K562 (cell line): ENCODE measurements around the gene AGAP1. TPM values are rescaled to one million over a fixed set of nuclear protein-coding genes. Genes with fewer than 3 reads are reported as not detected.

ENCODE experiments used
- ATAC-seq: fragments of 200-7000 bp; cut with Tn5 transposase; 3 replicates; pipeline ENCODE4 v1.9.1; 2020; ENCODE audit warnings: moderate library complexity
- BruUV-seq: library from RNA; stranded (reverse); fragments of 400-500 nt; replicated peaks from 2 replicates; lab custom pipeline; 2021; lab: Mats Ljungman, UMichigan
- CTCF ChIA-PET: fragments of 300-600 bp; formaldehyde crosslinking; extraction: SDS; loops from one replicate; lab custom pipeline; 2021; ENCODE audit warnings: low intra/inter-chr PET ratio; lab: Yijun Ruan, JAX
- POLR2A ChIA-PET: fragments of 300-600, 350-650 bp; sonication (Branson Sonifier 250); formaldehyde crosslinking; extraction: SDS; loops from one replicate; lab custom pipeline; 2021; ENCODE audit warnings: antibody characterized with exemption, inconsistent platforms; lab: Yijun Ruan, JAX
- DNase-seq, 4 experiments: peaks; one replicate each; pipeline versions ENCODE4 v3.0.0 to v3.0.0-alpha.2; 2011 to 2018; ENCODE audit warnings: low spot score in 3 of 4, mixed read lengths in 3 of 4; ENCODE audit errors: extremely low read depth in 1 of 4
- FAIRE-seq: peaks from 2 replicates; lab custom pipeline; 2011; peaks lifted over from hg19 to GRCh38; lab: Jason Lieb, UNC
- H2AFZ ChIP-seq: 2 replicates; pipeline ENCODE4 v1.6.0; 2011; ENCODE audit warnings: low read depth, low read length, control low read depth, inconsistent platforms
- H3K27ac ChIP-seq: fragments of 200-600 bp; 3 replicates; pipeline ENCODE4 v1.8.0; 2011; ENCODE audit warnings: low read depth, mild to moderate bottlenecking, control low read depth, inconsistent platforms, low read length, moderate library complexity, mixed read lengths; ENCODE audit errors: extremely low read depth
- H3K27me3 ChIP-seq, 2 experiments: fragments of 300-600 bp in 1 of 2; 2 replicates in 1 of 2; 3 replicates in 1 of 2; pipeline versions ENCODE4 v1.6.0 to v1.8.0; 2011; ENCODE audit warnings: inconsistent platforms in 2 of 2, low read length in 2 of 2, mild to moderate bottlenecking in 1 of 2, mixed read lengths in 1 of 2, moderate library complexity in 1 of 2; ENCODE audit not compliant: control insufficient read depth in 2 of 2, insufficient read depth in 2 of 2
- H3K36me3 ChIP-seq: fragments of 300-600 bp; 3 replicates; pipeline ENCODE4 v1.8.0; 2011; ENCODE audit warnings: mild to moderate bottlenecking, low read length, inconsistent platforms; ENCODE audit not compliant: control insufficient read depth, insufficient read depth
- H3K4me1 ChIP-seq, 2 experiments: fragments of 200-600 bp in 1 of 2; replicated peaks in 1 of 2; 2 replicates in 1 of 2; 3 replicates in 1 of 2; pipeline versions ENCODE4 v1.5.1 to v1.8.0; 2011; ENCODE audit warnings: inconsistent platforms in 2 of 2, low read length in 2 of 2, mild to moderate bottlenecking in 1 of 2, mixed read lengths in 1 of 2, moderate library complexity in 1 of 2; ENCODE audit not compliant: control insufficient read depth in 2 of 2, insufficient read depth in 2 of 2
- H3K4me2 ChIP-seq: 2 replicates; pipeline ENCODE4 v1.6.1; 2011; ENCODE audit warnings: low read length, control low read depth, inconsistent platforms, mixed read lengths; ENCODE audit not compliant: insufficient read depth
- H3K4me3 ChIP-seq: fragments of 200-600 bp; sonication (generic), shearing (Covaris generic); 2 replicates; pipeline ENCODE4 v1.5.1; 2016; ENCODE audit warnings: control low read depth, inconsistent platforms
- H3K79me2 ChIP-seq: fragments of 200-600 bp; 3 replicates; pipeline ENCODE4 v1.8.0; 2011; ENCODE audit warnings: low read length, inconsistent platforms; ENCODE audit not compliant: control insufficient read depth, insufficient read depth
- H3K9ac ChIP-seq, 2 experiments: 2 replicates each; pipeline versions ENCODE4 v1.6.0 to v1.6.1; 2011; ENCODE audit warnings: low read depth in 2 of 2, low read length in 2 of 2, control low read depth in 1 of 2, inconsistent platforms in 1 of 2, mild to moderate bottlenecking in 1 of 2, mixed read lengths in 1 of 2; ENCODE audit not compliant: insufficient read depth in 1 of 2
- H3K9me1 ChIP-seq: one replicate; pipeline ENCODE4 v1.6.0; 2011; ENCODE audit warnings: inconsistent platforms, mild to moderate bottlenecking, low read length, moderate library complexity; ENCODE audit not compliant: control insufficient read depth, insufficient read depth
- H3K9me3 ChIP-seq: replicated peaks from 2 replicates; pipeline ENCODE4 v1.5.1; 2011; ENCODE audit warnings: low read depth, low read length, inconsistent platforms; ENCODE audit not compliant: control insufficient read depth, insufficient read depth
- H4K20me1 ChIP-seq: replicated peaks from 2 replicates; pipeline ENCODE4 v1.6.1; 2011; ENCODE audit warnings: low read length, inconsistent platforms, mixed read lengths; ENCODE audit not compliant: control insufficient read depth, insufficient read depth
- BRCA1 ChIP-seq, 2 experiments: fragments of 450-650 bp in 1 of 2; sonication (generic) in 1 of 2; formaldehyde crosslinking in 1 of 2; IDR thresholded peaks; 2 replicates each; pipeline versions ENCODE4 v1.5.0 to v1.6.1; 2017 to 2020; ENCODE audit warnings: mild to moderate bottlenecking in 1 of 2, missing genetic modification reagents in 1 of 2
- CCNT2 ChIP-seq: IDR thresholded peaks from 2 replicates; pipeline ENCODE4 v1.6.1; 2011; ENCODE audit warnings: borderline replicate concordance, low read depth, mild to moderate bottlenecking, moderate library complexity, mixed read lengths, low read length; ENCODE audit not compliant: insufficient read length; ENCODE audit errors: extremely low read depth
- PHTF2 ChIP-seq: fragments of 250-450 bp; sonication (Bioruptor Pico); IDR thresholded peaks from 2 replicates; pipeline ENCODE4 v1.5.0; 2021; ENCODE audit warnings: mild to moderate bottlenecking
- RREB1 ChIP-seq: fragments of 250-450 bp; sonication (Bioruptor Pico); IDR thresholded peaks from 2 replicates; pipeline ENCODE4 v1.4.0; 2020
- SIN3A ChIP-seq, 2 experiments: fragments of 150-350 bp in 1 of 2; IDR thresholded peaks; 2 replicates each; pipeline ENCODE4 v1.6.1; 2011 to 2016; ENCODE audit warnings: borderline replicate concordance in 2 of 2, low read depth in 2 of 2, low read length in 2 of 2, mild to moderate bottlenecking in 2 of 2, moderate library complexity in 2 of 2; ENCODE audit not compliant: control insufficient read depth in 1 of 2
- SMAD4 ChIP-seq: fragments of 250-450 bp; sonication (Bioruptor Pico); conservative IDR thresholded peaks from 2 replicates; pipeline ENCODE4 v1.8.0; 2021; ENCODE audit warnings: inconsistent platforms, mild to moderate bottlenecking, moderate library complexity
- ZNF224 ChIP-seq: sonication (generic); formaldehyde crosslinking; IDR thresholded peaks from 2 replicates; pipeline ENCODE4 v1.8.0; 2022; ENCODE audit warnings: mild to moderate bottlenecking, missing genetic modification reagents
- WGBS: fragments of 100-300 bp; shearing (Covaris generic); methylation state at CpG from one replicate; pipeline ENCODE4 v1.1.6; 2016; ENCODE audit warnings: low coverage, mixed read lengths; ENCODE audit not compliant: insufficient coverage; ENCODE audit errors: missing lambda C conversion rate; 5-methylcytosine and 5-hydroxymethylcytosine counted together
- in situ Hi-C: fragments of 300-500 bp; cut with MboI; formaldehyde crosslinking; loops from 4 replicates; pipeline ENCODE4 v1.15.0; 2018; ENCODE audit warnings: inconsistent platforms, mixed read lengths
- intact Hi-C: fragments of 100-400 bp; cut with micrococcal nuclease; formaldehyde crosslinking; loops from 2 replicates; pipeline ENCODE4 v1.14.2; 2022
- polyA plus RNA-seq, 8 experiments: library from polyadenylated mRNA; depleted of rRNA in 4 of 8; stranded (reverse) in 5 of 8; unstranded in 3 of 8; fragments of >200 nt; fragmentation: Nextera tagmentation in 2 of 8; fragmentation: Illumina TruSeq in 1 of 8; extraction: Ambion mirVana in 2 of 8; extraction: Trizol in 1 of 8; gene quantifications; 2 replicates each; pipeline versions ENCODE4 v1.2.1 to v1.2.3, GENCODE V29; 2011 to 2014; ENCODE audit warnings: inconsistent platforms in 1 of 8, missing spikeins in 1 of 8
- total RNA-seq, 7 experiments: library from RNA; depleted of rRNA in 6 of 7; stranded (reverse); fragments of >200 nt in 6 of 7; fragmentation: Illumina TruSeq in 2 of 7; extraction: Trizol in 2 of 7; gene quantifications; 2 replicates each; pipeline versions ENCODE4 v1.2.1 to v1.2.3, GENCODE V29; 2011 to 2021; ENCODE audit warnings: low replicate concordance in 1 of 7

Gene AGAP1
- total and polyA plus RNA-seq, 9 of the 15 experiments (the other 6 are each of a cell fraction or from before 2014, with no cell fraction given), result 1.3 to 24.0 (median 10.6) TPM

GRCh38 chr2:235678712-235679111 is 184.9 kb downstream of the AGAP1 start:
- Histone ChIP-seq H3K4me3 (no peak overlapping the region), H3K27me3 (no peaks in the 10 kb centered on the region), H3K4me1 (peaks cover 4 to 9% of the 10 kb centered on the region in 2 experiments; a peak in 4 of 5 replicates), H3K27ac (no peak overlapping the region), H3K9ac (no peak overlapping the region), H3K79me2 (peaks cover 69% of the 10 kb centered on the region), H3K4me2 (no peak overlapping the region), H3K9me3 (no peaks in the 10 kb centered on the region), H3K36me3 (no peaks in the 10 kb centered on the region), H4K20me1 (peaks cover 15% of the 10 kb centered on the region), H3K9me1 (no peaks in the 10 kb centered on the region), H2AFZ (no peak overlapping the region)
- TF ChIP-seq CCNT2, result no peak
- TF ChIP-seq BRCA1 (IDR thresholded peaks at IDR 0.05), result no peak
- TF ChIP-seq BRCA1 (CRISPR knock-in tag; IDR thresholded peaks at IDR 0.05), result no peak
- TF ChIP-seq RREB1 (CRISPR knock-in tag), result no peak
- TF ChIP-seq SMAD4, result no peak
- no peak for TF ChIP-seq SIN3A (IDR thresholded peaks at IDR 0.05; ENCODE audit: borderline replicate concordance in 2 of 2, control insufficient read depth in 1 of 2, low read depth in 2 of 2, low read length in 2 of 2)
- no peak for TF ChIP-seq ZNF224 (CRISPR knock-in tag)
- no peak for TF ChIP-seq PHTF2 (CRISPR knock-in tag)
- no peak for FAIRE-seq
- no peak for DNase-seq
- in situ Hi-C loops (no loop called here), intact Hi-C loops (no loop called here)
- no TSS peak for BruUV-seq
- POLR2A ChIA-PET, result no interaction called here
- WGBS, result 85% methylated on average over 9 of the region's 10 CpGs
- CTCF ChIA-PET, result interaction anchor here (0.7 kb wide), 1 partner anchor 177 kb away, joined by 3 read pairs; no protein-coding TSS in a partner anchor
- no peak for ATAC-seq
